Stimulated activated CD4-positive, alpha-beta T cell treated with anti-CD3 and anti-CD28 coated beads, Interleukin-15, amount 100 ng/mL, for 48 hours (primary cell): ENCODE data around the gene GRM7.

Source experiments
- DNase-seq, 2 donors: peaks; one replicate each; pipeline ENCODE4 v3.0.0-alpha.2; 2020; ENCODE audit warnings: low read depth in 2 of 2

The GRM7 gene

GRCh38 chr3:7397097-7397496, 536.2 kb downstream of the GRM7 start:
- DNase-seq = no peak

- DNase-seq = no peak
Measured at GRCh38 chr3:7400360-7400759, 539.4 kb downstream of the GRM7 start.

- DNase-seq = no peak
Measured at GRCh38 chr3:7401418-7401817, 540.5 kb downstream of the GRM7 start.

- no peak for DNase-seq
Measured at GRCh38 chr3:7407107-7407506, 546.2 kb downstream of the GRM7 start.

- no peak for DNase-seq
Measured at GRCh38 chr3:7410782-7411181, 549.9 kb downstream of the GRM7 start.

- DNase-seq = no peak
Measured at GRCh38 chr3:7421065-7421464, 560.1 kb downstream of the GRM7 start.

GRCh38 chr3:7423036-7423435, 562.1 kb downstream of the GRM7 start:
- no peak for DNase-seq

GRCh38 chr3:7423995-7424394, 563.1 kb downstream of the GRM7 start:
- no peak for DNase-seq

- no peak for DNase-seq
Measured at GRCh38 chr3:7428206-7428718, 567.3 kb downstream of the GRM7 start.

- no peak for DNase-seq
Measured at GRCh38 chr3:7432610-7433009, 571.7 kb downstream of the GRM7 start.

- DNase-seq = no peak
Measured at GRCh38 chr3:7433073-7433472, 572.2 kb downstream of the GRM7 start.

GRCh38 chr3:7436542-7436941, 575.6 kb downstream of the GRM7 start:
- DNase-seq = no peak

- DNase-seq = no peak
Measured at GRCh38 chr3:7437231-7437630, 576.3 kb downstream of the GRM7 start.

- DNase-seq = no peak
Measured at GRCh38 chr3:7439101-7439680, 578.3 kb downstream of the GRM7 start.

- no peak for DNase-seq
Measured at GRCh38 chr3:7444886-7445285, 584.0 kb downstream of the GRM7 start.

- DNase-seq = no peak
Measured at GRCh38 chr3:7445331-7445730, 584.4 kb downstream of the GRM7 start.

GRCh38 chr3:7447197-7447769, 586.4 kb downstream of the GRM7 start:
- DNase-seq = no peak

GRCh38 chr3:7456386-7456785, 595.5 kb downstream of the GRM7 start:
- DNase-seq = no peak

- no peak for DNase-seq
Measured at GRCh38 chr3:7461202-7461825, 600.4 kb downstream of the GRM7 start.

GRCh38 chr3:7469866-7470265, 609.0 kb downstream of the GRM7 start:
- no peak for DNase-seq

- no peak for DNase-seq
Measured at GRCh38 chr3:7484636-7485035, 623.7 kb downstream of the GRM7 start.

- no peak for DNase-seq
Measured at GRCh38 chr3:7487763-7488162, 626.8 kb downstream of the GRM7 start.

GRCh38 chr3:7489417-7489816, 628.5 kb downstream of the GRM7 start:
- no peak for DNase-seq
